SU-DHL-6 (cell line): ENCODE results near the gene NDC1.
"Not testable (repeated sequence)": the region's sequence is repeated elsewhere in the genome, so short reads cannot be mapped to it uniquely, and the experiment has no call there.

ENCODE experiments used
- H2AFZ ChIP-seq: fragments of 200-600 bp; sonication (generic); 2 replicates; pipeline ENCODE4 v1.6.1; 2014; ENCODE audit warnings: low read depth, mild to moderate bottlenecking, moderate library complexity, mixed read lengths, antibody characterized with exemption, low read length; ENCODE audit not compliant: severe bottlenecking
- H3F3A ChIP-seq: fragments of 200-600 bp; shearing (Covaris generic); 2 replicates; pipeline ENCODE4 v1.6.0; 2016; ENCODE audit warnings: antibody characterized with exemption, mild to moderate bottlenecking; ENCODE audit not compliant: insufficient read depth
- H3K27ac ChIP-seq: fragments of 200-600 bp; sonication (generic); 2 replicates; pipeline ENCODE4 v1.5.1; 2016; ENCODE audit warnings: low read depth, mild to moderate bottlenecking, low read length, moderate library complexity, mixed read lengths
- H3K27me3 ChIP-seq: fragments of 200-600 bp; sonication (generic), shearing (Covaris generic); 2 replicates; pipeline ENCODE4 v1.6.0; 2014; ENCODE audit warnings: mild to moderate bottlenecking, low read length
- H3K36me3 ChIP-seq: fragments of 200-600 bp; sonication (generic); 2 replicates; pipeline ENCODE4 v1.6.1; 2014; ENCODE audit warnings: mild to moderate bottlenecking, low read length, mixed read lengths
- H3K4me2 ChIP-seq: fragments of 300-600, 200-600 bp; shearing (Covaris generic), sonication (generic); 2 replicates; pipeline ENCODE4 v1.6.0; 2014; ENCODE audit warnings: low read length, low read depth, mild to moderate bottlenecking; ENCODE audit not compliant: poor library complexity, severe bottlenecking
- H3K4me3 ChIP-seq: fragments of 200-600 bp; sonication (generic); 2 replicates; pipeline ENCODE4 v1.5.1; 2014; ENCODE audit warnings: antibody characterized with exemption, low read length, mild to moderate bottlenecking, mixed read lengths; ENCODE audit not compliant: insufficient read depth, poor library complexity, severe bottlenecking
- H3K79me2 ChIP-seq: fragments of 200-600 bp; sonication (generic); 2 replicates; pipeline ENCODE4 v1.6.1; 2014; ENCODE audit warnings: mild to moderate bottlenecking, low read length, moderate library complexity; ENCODE audit not compliant: insufficient read depth
- H3K9ac ChIP-seq: fragments of 200-600 bp; sonication (generic); 2 replicates; pipeline ENCODE4 v1.7.0; 2014; ENCODE audit warnings: mild to moderate bottlenecking, low read length
- H3K9me2 ChIP-seq: fragments of 200-600 bp; sonication (generic); replicated peaks from 2 replicates; pipeline ENCODE4 v1.6.1; 2014; ENCODE audit warnings: low read length; ENCODE audit not compliant: insufficient read depth
- H3K9me3 ChIP-seq: fragments of 200-600 bp; sonication (generic); 2 replicates; pipeline ENCODE4 v1.6.1; 2014; ENCODE audit warnings: low read length, mixed read lengths; ENCODE audit not compliant: insufficient read depth
- H4K20me1 ChIP-seq: fragments of 200-600 bp; sonication (generic); 2 replicates; pipeline ENCODE4 v1.6.1; 2014; ENCODE audit warnings: low read depth, mild to moderate bottlenecking, antibody characterized with exemption, low read length, moderate library complexity, mixed read lengths
- CTCF ChIP-seq: fragments of 200-600 bp; sonication (generic); IDR thresholded peaks from one replicate; pipeline ENCODE4 v1.5.1; 2017; ENCODE audit warnings: antibody characterized with exemption, mild to moderate bottlenecking, low read length, moderate library complexity; ENCODE audit not compliant: insufficient read depth, poor library complexity, severe bottlenecking
- EZH2phosphoT487 ChIP-seq: fragments of 200-600 bp; sonication (generic), shearing (Covaris generic); conservative IDR thresholded peaks from 2 replicates; pipeline ENCODE4 v1.6.1; 2018; ENCODE audit warnings: mild to moderate bottlenecking, antibody characterized with exemption, low read length, moderate library complexity, mixed read lengths

Gene NDC1

DNA sequence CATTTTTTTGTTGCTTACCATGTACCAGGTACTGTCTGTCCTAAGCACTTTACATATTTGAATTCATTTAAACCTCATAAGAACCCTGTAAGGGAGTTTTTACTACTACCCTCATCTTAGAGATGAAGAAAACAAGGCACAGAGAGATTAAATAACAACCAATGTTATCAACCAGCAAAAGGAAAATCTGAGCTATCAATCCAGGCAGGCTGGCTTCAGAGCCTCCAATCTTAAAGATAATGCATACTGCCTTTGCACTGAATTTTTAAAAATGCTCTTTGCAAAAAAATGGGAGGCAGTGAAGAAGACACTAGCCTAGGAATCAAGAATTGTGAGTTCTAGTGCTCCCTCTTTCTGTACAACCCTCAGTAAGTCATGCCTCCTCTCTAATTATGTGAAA, 18.7 kb downstream of the NDC1 start:
- Histone ChIP-seq H3K27ac (no peak overlapping the region), H3K9me2 (no peaks in the 10 kb centered on the region), H3K4me2 (no peak overlapping the region), H3K27me3 (no peaks in the 10 kb centered on the region), H3F3A (peaks cover 5% of the 10 kb centered on the region; the same call in 1 of the 2 replicates), H3K79me2 (peaks cover 53% of the 10 kb centered on the region), H3K4me3 (no peak overlapping the region), H2AFZ (no peak overlapping the region), H3K9me3 (no peaks in the 10 kb centered on the region), H3K9ac (no peak overlapping the region), H3K36me3 (peaks cover 46% of the 10 kb centered on the region), H4K20me1 (no peaks in the 10 kb centered on the region; the same call in 1 of the 2 replicates)
- TF ChIP-seq EZH2phosphoT487, result no peak
- TF ChIP-seq CTCF, result no peak

GRCh38 chr1:53816584-53816983, 21.5 kb downstream of the NDC1 start:
- H3K9ac ChIP-seq, H3K27ac ChIP-seq, H3K4me3 ChIP-seq, H4K20me1 ChIP-seq, H3F3A ChIP-seq, H3K27me3 ChIP-seq, H3K9me2 ChIP-seq, H3K9me3 ChIP-seq, H3K4me2 ChIP-seq, H2AFZ ChIP-seq: not testable (repeated sequence)
- peaks cover 58% of the 10 kb centered on the region for H3K79me2 ChIP-seq
- H3K36me3 ChIP-seq, result peaks cover 34% of the 10 kb centered on the region

- H3K9me2 ChIP-seq, H3K4me2 ChIP-seq, H3K9ac ChIP-seq, H2AFZ ChIP-seq, H3K9me3 ChIP-seq, H3K27me3 ChIP-seq, H3K27ac ChIP-seq, H3K4me3 ChIP-seq, H3F3A ChIP-seq, H4K20me1 ChIP-seq: not testable (repeated sequence)
- Histone ChIP-seq H3K36me3 (peaks cover 34% of the 10 kb centered on the region), H3K79me2 (peaks cover 57% of the 10 kb centered on the region)
Measured at GRCh38 chr1:53815484-53815883, 22.6 kb downstream of the NDC1 start.

DNA sequence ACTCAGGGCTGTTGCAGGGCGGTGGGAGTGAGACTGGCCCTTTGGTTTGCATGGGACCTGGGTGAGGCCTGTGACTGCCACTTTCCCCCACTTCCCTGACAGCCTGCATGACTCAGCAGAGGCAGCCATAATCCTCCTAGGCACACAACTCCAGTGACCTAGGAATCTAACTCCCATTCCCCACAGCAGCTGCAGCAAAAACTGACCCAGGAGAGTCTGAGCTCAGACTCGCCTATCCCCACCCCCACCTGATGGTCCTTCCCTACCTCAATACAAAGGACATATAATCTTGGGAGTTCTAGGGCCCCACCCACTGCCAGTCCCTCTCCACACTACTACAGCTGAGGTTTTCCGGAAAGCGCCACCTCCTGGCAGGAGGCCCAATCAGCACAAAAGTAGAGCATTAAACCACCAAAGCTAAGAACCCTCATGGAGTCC, 26.7 kb downstream of the NDC1 start:
- Histone ChIP-seq H3K36me3 (peaks cover 41% of the 10 kb centered on the region), H3K4me2 (no peak overlapping the region), H3K9me3 (no peaks in the 10 kb centered on the region), H3K79me2 (peaks cover 47% of the 10 kb centered on the region), H2AFZ (no peak overlapping the region), H3K27me3 (no peaks in the 10 kb centered on the region), H3F3A (peaks cover 3% of the 10 kb centered on the region; the same call in 1 of the 2 replicates), H3K9me2 (no peaks in the 10 kb centered on the region), H4K20me1 (0 out of 2 replicates have a peak, but pooled peaks cover 5% of the 10 kb centered on the region), H3K4me3 (no peak overlapping the region), H3K27ac (no peak overlapping the region), H3K9ac (no peak overlapping the region)
- TF ChIP-seq EZH2phosphoT487 (no peak), CTCF (peak; percentile 37)
